SH-SY5Y (cell line): Measurements from ENCODE around the gene SLC25A48.

Source experiments
- GATA2 ChIP-seq: IDR thresholded peaks from 2 replicates; pipeline ENCODE4 v1.6.1; 2011; ENCODE audit warnings: mild to moderate bottlenecking, low read depth, low read length
- GATA3 ChIP-seq: IDR thresholded peaks from 2 replicates; pipeline ENCODE4 v1.6.1; 2011; ENCODE audit warnings: low read depth, mild to moderate bottlenecking, low read length, moderate library complexity

GRCh38 chr5:135921388-135921787 is 86.9 kb downstream of the SLC25A48 start:
- TF ChIP-seq GATA2 (no peak), GATA3 (no peak)
